Measurements from ENCODE around the gene ARHGAP23.
"Not testable (repeated sequence)": the region's sequence is repeated elsewhere in the genome, so short reads cannot be mapped to it uniquely, and the experiment has no call there.

The ARHGAP23 gene

DNA sequence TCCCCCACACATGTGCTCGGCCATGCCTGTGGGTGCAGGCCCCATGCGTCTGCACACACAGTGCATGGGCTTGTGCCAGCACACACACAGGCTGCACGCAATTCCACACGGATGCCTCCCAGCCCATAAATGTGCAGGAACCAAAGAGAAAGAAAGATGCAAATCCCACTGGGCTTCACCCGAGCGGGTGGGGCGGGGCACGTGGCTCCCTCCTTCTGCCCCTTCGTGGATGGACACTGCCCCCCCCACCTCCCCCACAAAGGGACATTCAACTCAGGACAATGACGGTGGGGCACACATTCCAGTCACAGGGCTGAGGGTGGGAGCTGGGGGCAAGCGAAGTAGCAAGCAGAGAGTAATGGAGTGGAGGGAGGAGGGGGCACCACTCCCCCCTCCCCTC lies 102.6 kb downstream of the ARHGAP23 start:
- DNase-seq = not testable (repeated sequence)

DNA sequence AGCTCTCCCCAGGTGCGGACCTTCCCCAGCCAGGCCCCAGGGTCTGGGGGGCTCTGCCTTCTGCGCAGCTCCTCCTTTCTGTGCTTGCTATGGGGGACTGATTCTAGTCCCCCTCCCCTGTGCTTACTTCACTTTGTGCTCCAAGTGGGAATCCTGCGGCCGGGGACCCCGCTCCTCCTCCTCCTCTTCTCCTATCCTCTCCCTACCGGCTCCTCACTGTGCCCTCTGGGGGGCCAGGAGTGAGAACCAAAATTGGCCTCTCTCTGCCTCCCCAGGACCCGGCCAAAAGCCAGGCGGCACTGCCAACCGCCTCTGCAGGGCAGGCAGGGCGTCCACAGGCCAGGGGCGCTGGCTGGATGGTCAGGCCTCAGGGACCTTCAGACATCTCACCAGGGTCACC lies 103.5 kb downstream of the ARHGAP23 start:
- not testable (repeated sequence) for DNase-seq

DNA sequence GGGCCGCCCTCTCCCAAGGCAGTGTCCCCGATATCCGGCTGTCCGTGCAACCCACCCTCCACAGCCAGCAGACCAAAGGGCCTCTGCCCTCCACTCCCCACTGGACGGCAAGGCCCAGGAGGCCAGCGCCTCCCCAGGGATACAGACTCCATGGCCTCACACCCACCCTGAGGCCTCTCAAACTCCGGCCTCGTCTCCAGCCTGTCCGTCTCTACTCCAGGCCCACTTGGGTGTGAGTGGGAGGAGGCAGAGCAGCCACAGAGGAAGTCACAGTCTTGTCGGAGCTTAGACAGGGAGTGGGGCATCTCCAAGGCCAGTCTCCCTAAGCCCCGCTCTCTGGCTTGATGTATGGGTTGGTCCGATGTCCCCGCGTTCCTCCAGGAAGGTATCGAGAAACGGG lies 104.2 kb downstream of the ARHGAP23 start:
- DNase-seq = no peak

DNA sequence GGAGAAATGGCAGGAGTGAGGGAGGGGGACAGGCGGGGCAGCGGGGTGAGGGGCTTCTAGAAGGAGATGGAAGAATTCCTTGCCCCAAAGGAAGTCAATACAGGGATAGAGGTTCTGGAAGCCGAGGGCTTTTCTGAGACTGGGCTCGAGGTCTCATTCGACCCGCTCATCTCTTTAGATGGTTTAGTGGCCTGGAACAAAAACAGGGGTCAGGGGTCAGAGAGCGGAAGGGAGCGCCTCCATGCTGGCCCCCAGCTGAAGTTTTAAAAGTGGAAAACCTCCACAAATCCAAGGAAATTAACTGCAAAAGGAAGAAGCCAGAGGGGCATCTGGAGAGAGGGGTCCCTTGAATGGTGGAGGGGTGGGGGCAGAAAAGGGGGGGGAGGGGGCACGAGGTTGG lies 105.0 kb downstream of the ARHGAP23 start:
- DNase-seq = no peak

DNA sequence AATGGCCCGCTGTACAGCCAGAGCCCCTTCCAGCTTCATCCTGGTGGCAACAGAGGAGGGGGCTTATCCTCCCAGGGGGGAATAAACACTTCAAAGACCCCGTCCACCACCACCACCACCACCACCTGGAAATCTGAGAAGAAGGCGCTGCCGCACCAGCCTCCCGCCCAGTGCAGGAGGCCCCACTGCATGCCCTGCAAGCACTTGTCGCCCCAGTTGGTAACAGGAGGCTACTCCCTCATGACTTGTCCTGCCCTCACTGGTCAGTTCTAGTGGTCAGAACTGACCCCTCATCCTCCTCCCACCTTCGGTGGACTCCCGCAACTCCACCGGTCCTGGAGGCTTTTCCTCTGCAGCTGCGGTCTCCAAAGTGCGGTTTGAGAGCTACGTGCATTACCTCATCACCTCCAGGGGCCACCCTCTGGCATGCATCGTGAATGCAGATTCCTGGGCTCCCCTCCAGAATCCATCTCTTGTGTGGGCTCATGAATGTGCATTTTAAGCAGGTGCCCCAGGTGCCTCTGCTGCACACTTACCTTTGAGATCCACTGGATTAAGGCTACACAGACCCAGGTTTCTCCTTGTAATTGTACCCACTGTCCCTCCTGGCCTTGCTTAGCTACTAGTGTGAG lies 105.7 kb downstream of the ARHGAP23 start:
- no peak for DNase-seq

DNA sequence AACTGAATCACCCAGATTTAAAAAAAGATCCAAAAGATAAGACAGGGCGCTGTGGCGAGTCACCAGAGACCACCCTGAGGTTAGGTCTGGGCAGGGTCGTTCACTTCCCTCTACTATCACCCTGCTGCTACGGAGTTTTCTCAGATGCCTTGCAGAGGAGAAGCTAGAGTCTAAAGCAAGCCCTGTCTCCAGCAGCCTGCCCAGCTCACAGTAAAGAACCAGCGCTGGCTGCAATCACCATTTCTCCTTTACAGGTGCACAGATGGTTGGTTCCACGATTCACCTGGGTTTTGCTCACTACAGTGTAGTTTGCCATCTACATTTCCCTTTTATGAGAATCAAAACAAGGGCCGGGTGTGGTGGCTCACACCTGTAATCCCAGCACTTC lies 106.2 kb downstream of the ARHGAP23 start:
- no peak for DNase-seq

DNA sequence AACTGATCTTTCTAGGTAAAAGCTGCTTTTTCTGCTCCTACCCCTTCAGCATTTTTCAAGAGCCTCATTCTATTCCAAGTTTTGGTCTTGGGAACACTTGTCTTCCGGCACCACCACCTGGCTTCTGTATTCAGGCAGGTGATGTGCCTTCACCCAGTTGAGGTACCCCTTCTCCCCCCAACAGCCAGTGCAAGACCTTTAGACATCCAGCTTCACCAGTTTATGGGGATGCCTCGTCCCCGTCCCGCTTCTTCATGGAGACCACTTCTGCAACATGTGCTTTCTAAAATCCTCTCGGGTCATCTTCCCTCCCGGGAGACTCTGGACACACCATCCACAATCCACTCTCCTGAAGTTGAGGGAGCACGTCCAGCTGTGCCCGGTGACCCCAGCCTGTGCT lies 107.6 kb downstream of the ARHGAP23 start:
- DNase-seq = no peak

DNA sequence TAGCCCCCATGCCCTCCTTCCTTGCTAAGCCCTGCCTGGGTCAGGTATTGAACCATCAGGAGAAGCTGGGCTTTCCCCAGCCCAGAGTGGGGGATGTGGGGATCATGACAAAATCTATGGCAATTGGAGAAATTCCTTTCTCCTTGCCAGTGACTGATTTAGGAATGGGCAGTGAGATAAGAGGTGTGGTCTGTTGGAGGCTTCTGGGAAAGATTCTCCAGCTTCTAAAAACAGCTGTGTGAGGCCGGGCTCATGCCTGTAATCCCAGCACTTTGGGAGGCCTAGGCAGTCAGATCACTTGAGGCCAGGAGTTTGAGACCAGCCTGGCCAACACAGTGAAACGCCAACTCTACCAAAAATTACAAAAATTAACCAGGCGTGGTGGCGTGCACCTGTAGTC lies 108.4 kb downstream of the ARHGAP23 start:
- DNase-seq = no peak

DNA sequence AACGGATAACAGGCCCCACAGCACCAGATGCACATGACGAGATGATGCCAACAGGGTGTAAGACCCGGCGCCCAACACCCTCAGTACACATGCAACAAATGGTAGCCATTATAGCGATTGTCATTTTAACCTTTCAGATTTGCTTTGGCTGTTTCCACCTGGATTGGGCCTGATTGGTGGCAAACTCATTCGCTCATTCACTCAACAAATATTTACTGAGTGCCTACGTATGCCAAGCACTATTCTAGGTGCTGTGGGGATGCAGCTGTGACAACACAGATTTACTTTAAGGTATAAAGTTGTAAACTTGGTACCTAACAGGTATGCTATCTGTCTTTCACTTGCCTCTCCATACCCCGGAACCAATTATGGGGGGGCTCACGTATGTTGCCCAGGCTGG lies 110.6 kb downstream of the ARHGAP23 start:
- no peak for DNase-seq

DNA sequence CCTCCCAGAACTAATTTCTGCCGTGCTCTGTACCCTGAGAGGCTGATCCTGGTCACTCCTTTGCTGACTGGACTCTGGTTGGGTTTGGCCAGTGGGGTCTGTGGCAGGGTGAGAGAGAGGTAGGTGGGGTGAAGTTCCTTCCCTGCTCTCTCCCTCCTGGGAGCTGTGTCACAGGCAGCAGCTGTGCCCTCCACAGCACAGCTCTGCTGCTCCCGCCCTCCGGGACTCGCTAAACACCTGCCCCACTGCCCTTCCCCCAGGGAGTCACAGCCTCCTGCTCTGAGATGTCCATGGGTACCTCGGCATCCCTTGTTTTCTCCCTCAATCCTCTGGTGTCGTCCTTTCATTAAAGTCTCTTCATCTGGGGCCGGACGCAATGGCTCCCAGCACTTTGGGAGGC lies 111.1 kb downstream of the ARHGAP23 start:
- no peak for DNase-seq

DNA sequence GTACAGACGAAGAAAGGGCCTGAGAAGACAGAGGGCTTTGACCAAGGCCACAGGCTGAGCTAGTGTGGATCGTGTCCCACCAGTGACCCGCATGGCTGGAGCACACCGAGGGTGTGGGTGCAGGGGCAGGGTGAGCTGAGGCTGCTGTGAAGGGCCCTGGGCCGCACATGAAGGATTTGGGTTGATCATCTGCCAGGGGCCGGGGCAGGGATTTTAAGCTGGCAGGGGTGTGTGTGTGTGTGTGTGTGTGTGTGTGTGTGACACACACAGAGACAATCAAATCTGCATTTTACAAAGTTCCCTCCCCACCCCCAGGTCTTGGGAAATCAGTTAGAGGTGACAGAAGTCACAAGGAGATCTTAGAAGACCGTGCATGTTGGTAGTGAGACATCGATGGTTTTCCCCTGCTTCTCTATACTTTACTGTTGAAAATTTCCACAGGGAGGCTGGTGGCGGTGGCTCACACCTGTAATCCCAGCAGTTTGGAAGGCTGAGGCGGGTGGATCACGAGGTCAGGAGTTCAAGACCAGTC lies 112.3 kb downstream of the ARHGAP23 start:
- no peak for DNase-seq

DNA sequence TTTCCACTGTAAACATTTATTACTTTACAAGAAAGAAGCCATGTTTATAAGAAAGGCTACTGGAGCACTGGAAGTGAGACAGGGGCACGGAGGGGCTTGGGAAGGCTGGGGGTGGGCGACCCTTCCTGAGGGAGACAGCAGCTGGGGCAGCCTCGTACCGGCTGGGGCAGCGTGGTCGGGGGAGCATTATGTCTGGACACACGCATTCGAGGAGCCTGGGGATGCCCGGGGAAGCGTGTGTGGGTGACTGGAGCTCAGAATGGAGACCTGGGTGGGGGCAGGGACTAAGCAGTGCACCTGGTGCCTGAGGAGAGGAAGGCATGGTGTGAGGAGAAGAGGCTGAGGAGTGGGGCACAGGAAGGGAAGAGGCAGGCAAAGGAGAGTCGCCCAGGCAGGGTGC lies 113.0 kb downstream of the ARHGAP23 start:
- DNase-seq = no peak

DNA sequence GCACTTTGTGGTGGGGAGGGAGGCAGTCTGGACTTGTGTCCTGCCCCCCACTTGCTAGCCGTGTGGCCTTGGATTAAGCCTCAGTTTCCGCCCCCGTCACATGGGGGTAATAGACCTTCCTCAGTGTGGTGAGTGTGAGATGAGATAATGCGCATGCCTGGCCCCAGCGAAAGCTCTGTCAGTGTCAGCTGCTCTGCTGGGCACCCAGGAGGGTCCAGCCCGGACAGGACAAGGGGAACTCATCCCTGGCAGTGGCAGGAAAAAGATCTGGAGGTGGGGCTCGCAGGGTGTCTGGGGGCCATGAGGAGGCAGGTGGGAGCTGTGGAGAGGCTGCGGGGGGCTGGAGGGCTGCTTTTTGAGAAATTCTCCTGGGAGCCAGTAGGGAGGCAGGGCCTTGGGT lies 114.0 kb downstream of the ARHGAP23 start:
- no peak for DNase-seq

DNA sequence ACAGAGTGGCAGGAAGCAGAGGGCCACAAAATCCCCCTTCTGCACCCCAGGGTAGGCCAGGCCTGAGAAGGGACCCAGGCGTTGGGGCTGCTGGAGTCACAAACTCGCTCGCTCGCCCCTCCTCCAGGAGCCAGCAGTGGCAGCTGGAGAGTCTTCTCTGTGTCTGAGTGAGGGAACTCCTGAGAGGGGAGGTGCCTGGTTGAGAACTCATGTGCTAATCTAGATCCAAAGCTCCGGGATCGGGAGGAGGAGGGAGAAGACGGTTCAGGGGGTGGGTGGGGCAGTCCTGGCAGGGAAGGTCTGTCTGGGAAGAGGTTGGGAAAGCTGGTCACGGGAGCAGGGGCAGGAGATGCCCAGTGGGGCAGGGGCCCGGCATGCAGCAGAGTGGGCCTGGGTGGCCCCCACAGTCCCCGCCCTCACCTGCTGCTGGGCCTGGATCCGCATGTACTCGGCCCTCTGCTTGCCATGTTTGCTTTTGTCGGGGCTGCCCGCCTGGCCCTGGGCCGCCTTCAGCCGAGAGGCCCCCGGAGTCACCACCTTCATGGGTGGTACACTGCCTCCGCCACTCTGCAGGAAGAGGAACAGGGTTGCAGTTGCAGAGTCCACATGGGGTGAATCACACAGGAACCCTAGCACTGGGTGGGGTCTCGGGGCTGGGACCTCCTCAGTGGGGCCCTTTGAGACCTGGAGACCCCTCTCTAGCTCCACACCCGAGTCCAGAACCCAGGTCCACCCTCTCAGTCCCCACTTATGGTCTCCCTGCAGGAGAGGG lies 115.3 kb downstream of the ARHGAP23 start:
- DNase-seq = no peak

DNA sequence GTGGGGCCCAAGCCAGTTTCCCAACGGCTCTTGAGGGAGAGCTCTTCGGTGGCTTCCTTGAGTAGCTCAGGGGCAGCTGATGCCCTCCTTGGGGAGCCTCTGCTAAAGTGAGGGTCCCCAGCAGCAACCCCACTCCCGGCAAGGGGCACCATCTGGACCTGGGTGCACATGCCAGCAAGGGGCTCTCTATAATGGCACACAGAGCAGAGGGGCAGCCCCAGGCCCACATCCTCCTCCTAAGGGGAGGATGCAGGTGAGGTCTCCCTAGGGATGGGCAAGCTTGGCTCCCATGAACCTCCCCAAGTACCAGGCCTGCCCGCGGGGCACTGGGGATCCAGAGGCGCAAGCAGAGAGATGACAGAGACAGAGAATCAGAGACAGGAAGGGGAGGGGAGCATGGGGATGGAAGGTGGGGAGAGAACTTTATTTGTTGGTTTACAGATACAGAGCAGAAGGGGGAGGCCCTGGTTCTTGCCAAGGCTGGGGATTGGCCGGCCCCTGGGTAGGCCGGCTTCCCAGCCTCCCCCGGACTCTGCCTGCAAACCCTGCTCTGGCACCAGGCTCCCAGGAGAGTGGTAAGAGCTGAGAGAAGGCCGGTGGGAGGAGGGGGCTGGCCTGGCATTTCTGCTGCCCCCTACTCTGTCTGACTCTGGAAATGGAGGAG lies 116.0 kb downstream of the ARHGAP23 start:
- no peak for DNase-seq

DNA sequence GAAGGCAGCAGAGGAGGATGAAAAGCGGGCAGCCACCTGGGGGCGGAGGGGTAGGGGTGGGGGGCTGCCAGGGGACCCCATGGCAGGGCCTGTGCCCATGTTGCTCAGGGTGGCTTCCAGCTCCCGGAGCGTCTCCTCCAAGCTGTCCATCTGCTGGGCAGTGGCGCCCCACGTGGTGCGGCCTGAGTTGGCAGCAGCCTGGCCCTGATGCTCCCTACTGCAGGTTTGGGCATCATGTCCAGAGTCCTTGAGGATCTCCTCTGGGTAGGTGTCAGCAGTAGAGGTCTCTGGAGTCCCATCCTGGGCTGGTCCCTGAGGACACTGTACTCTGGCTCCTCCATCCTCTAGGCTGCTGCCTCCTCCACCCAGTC lies 116.6 kb downstream of the ARHGAP23 start:
- no peak for DNase-seq

DNA sequence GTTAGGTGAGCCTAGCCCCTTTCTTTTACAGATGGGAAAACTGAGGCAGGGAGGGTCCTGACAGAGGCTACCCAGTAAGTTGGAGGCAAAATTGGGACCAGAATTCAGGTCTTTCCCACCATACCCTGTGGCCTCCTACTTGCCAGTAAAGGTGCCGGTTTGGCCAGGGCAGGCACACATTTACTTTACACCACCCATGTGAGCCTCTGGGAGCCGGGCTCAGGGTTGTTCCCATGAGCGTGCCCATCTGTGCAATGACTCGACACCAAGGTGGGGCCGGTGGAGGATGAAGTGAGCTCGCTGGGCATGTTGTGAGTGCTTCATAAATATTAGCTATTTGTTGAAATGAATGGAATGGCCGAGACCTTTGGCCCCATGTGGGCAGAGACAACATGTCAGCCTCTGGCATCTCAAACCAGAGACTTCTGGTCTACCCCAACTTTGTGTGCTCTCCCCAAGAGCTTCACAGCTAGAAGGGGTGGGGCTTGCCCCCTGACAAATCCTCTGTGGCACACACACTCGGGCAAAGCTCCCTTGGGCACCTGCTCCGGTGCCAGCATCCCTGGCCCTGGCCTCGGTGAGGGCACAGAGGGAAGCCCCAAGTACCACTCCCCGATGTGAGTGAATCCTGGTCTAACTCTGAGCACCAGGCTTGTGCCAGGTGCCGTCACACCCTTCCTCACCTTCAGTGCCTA lies 117.4 kb downstream of the ARHGAP23 start:
- no peak for DNase-seq

DNA sequence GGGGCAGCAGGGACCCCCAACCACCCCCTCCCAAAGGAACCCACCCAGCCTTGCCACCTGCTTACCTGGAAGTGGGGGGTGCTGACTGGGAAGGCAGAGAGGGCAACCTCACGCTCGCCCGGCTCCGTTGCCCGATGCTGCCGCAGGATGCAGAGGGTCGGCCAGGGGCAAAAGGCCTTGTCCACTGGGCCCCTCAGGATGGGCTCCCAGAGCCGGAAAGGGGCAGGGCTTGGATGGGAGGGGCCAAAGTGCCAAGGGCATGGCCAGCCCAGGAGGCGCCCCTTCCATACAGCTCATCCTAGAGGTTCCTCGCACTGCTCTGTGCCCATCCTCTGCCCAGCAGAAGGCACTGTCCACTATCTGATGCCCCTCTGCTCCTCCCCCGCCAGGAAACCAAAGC lies 118.1 kb downstream of the ARHGAP23 start:
- DNase-seq = no peak

DNA sequence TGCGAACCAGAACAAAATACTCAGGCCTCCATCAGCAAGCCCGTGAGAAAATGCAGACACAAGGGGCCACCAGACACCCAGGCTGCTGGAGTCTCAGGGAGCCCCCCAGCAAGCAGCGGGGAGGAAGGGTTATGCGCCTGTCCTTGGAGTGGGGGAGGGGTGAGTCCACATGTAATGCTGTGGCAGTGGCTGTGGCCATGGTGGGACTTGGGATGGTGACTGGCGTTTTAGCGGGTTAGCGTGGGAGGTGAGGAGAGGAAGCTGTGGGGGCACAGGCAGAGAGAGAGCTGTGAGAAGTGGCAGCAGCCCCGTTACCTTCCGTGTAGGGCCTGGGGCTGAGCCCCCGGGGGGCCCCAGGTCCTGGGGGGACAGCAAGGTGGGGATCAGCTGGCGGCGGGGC lies 119.2 kb downstream of the ARHGAP23 start:
- DNase-seq = no peak

DNA sequence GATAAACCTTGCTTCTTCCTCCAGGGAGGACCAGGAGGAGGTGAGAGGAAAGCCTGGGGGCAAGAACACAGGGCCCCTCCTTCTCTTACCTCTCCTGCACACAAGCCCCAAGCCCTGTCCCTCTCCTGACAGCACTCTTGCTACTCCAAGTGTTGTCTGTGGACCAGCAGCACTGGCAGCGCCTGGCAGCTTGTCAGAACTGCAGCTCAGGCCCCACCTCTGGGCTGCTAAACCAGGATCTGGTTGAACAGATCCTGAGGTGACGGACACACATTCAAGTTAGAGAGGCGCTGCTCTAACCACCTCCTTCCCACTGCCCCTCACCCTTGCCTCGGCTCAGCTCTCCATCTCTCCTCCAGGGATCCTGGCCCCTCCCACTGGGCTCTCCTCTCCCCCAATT lies 121.0 kb downstream of the ARHGAP23 start:
- DNase-seq = no peak

DNA sequence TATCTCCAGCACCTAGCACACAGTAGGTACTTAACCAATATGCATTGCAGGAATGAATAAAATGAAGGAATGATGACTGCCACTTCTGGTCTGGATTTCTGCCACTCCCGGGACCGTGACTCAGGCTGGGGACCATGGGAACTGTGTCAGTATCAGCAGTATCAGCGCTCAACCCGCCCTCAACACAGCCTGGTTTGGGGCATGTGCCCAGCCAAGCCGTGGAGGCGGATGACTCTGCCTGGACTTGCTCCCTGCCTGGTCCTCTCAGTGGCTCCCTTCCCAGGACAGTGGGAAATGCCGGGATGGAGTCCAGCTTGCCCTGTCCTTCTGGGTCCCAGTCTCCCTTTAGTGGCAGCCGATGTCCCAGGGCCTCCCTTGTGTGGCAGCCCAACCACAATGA lies 122.4 kb downstream of the ARHGAP23 start:
- DNase-seq = no peak

DNA sequence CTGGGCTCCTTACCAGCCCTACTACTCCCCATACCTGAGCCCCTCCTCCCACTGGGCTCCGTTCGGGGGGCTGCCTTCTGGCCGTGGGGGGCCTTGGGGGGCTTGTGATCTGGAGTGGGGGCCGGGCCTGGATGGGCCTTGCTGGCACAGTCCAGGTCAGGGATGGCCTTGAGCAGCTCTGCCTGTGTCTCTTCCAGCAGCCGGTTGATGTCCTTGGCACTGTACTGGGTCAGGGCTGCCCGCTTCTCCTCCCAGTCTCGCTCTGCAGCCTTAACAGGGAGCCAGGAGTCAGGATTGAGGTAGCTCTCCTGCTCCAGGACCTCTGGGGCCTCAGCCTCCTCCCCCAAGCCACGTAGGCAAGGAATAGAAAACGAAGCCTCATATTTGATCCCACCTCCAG lies 122.9 kb downstream of the ARHGAP23 start:
- no peak for DNase-seq

DNA sequence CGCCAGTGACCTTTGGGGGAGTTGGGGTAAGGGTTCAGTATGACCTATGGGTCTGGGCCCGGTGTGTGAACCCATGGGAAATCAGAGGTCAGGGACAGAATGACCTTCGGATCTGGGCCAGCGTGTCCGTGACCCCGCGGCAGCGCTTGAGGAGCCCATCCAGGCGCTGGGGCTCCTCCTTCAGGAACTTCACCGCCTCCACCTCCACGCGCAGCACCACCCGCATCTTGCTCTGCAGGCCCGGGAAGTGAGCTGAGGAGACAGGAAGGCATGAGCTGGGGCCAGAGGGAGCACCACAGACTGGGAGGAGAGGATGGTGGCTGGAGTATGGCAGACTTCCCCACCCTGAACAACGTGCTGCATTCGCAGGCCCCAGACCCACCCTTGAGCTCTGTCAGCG lies 124.1 kb downstream of the ARHGAP23 start:
- no peak for DNase-seq
